IPS-NIHi7 (cell line): ENCODE data around the gene D2HGDH.
"Not testable (repeated sequence)": the region's sequence is repeated elsewhere in the genome, so short reads cannot be mapped to it uniquely, and the experiment has no call there.

Experiments used
- DNase-seq: peaks from one replicate; pipeline ENCODE4 v3.0.0; 2012; ENCODE audit warnings: mixed read lengths; ENCODE audit errors: extremely low spot score

D2HGDH gene

DNA sequence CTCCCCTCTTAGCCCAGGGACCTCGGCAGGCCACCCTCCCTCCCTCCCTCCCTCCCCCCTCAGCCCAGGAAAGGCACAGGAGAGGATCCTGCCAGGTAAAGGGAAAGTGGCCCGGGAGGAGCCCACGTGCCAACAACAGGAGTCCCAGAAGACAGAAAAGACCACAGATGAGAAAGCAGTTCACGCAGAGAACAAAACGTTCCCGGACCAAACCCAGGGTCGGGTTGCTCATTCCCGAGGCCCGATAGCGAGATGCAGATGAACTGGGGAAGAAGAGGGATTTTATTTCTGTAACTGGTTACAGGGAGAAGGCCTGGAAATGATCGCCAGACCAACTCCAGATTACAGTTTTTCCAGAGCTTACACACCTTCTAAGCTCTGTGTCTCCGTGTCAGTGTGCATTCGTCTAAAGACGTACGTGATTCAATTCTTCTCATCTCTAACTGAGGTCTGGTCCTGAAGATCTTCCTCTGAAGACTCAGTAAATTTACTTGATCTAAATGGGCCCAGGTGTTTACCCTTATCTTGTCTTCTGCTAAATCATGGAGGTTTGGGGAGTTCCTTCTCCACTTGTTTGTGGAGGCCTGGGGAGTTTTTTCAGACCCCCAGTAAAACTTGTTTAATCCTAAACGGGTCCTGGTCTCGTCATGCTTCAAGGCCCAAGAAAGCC lies 73.8 kb downstream of the D2HGDH start:
- DNase-seq, result peak; percentile 36

DNA sequence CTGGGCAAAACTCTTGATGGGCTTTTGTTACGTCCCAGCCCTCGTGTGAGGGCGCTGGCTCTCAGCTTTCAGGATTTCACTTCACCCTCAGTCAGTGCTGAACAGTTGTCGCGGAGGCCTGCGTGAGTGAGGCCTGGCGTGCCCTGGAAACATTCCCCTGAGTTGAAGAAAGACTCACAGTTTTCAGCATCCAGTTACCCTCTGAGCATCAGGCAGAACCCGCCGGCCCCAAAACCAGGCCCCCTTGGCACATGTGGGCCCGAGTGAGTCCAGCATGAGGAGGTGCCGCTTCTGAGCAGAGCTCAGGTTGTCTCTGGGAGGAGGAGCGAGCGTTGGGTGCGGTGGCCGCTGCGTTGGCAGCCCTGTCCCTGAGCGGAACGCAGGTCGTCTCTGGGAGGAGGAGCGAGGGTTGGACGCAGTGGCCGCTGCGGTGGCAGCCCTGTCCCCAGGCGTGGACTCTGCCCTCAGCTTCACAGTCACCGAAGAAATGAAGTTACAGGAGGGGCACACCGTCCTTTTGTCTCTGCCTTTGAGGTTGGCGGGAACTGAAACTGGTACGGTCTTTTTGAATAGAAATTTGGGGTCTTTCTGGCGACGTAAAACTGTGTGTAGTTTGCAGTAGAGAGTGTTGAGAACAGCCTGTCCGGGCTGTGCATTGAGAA lies 74.4 kb downstream of the D2HGDH start, which contains the start of gene NEU4:
Gene NEU4 (plus strand): TSS at position 473 of the 662 bp plus-strand sequence. CDS start 5,292 bp downstream, outside the sequence.
- peak; percentile 31 for DNase-seq

DNA sequence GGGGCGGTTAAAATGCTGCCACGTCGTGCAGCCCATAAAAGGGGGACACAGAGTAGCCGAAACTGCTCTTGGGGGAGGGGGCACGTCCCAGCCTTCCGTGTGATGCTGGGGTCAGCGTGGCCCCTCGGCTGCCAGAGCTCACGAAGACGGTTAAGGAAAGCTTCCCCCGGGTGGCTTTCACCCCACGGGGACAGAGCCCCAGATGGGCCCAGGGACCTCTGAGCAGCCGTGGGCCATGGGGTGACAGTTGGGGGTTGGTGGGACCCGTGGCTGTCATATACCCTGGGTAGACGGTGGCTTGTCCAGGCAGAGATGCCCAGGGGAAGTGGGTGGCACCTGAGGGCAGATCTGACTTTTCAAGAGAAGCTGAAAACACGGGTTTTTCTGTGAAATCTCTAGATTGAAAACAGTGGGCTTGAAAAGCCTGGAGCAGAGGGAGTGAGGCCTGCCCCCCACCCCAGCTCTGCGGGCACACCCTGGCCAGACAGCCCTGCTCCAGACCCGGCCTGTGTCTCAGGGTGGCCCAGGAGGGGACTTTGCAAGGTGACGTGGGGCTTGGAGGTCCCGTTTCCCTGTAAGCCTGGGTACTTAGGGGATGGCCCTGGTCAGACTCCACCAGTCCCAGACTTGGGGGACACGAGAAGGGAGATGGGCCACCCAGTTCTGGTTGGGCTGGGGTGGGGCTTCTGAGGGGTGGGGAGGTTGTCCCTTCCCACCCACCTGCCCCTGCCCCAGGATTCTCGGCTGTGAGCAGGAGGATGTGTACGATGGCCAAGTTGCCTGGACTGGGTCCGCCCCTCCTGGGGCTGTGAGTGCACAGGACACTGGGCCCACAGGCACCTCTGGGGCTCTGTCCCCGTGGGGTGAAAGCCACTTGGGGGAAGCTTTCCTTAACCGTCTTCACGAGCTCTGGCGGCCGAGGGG lies 75.2 kb downstream of the D2HGDH start:
- DNase-seq, result peak; percentile 10

DNA sequence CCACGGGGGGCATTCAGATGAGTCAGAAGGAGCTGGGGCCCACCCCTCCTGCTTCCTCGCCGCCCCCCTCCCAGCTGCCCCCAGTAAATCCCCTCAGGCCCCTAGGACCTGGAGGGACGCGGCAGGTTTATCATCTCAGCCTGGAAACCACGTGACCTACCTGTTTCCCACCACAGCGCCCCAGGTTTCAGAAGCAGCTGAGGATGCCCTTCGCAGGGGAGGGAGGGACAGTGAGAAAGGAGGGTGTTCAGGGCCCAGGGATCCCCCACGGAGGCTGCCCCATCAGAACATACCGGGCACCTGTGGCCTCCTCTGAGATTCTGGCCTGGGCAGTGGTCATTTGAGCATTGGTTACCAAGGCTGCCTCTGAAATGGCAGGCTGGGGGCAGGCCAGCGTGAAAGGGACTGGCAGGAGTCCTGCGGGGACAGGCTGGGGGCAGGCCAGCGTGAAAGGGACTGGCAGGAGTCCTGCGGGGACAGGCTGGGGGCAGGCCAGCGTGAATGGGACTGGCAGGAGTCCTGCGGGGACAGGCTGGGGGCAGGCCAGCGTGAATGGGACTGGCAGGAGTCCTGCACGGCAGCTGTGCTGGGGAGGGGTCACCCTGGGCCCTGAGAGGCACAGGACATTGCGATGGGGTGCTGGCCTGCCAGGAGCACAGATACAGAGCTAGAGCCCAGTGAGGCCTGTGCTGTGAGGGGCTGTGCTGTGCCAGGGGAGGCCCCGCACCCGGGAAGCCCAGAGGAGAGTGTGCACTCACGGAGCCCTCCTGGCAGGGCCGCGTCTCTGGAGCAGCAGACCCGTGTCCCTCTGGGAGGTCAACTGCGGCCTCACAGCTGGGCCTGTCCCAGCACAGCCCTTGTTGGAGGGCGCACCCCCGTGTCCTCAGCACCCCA lies 76.1 kb downstream of the D2HGDH start:
- DNase-seq, result peak; percentile 9

DNA sequence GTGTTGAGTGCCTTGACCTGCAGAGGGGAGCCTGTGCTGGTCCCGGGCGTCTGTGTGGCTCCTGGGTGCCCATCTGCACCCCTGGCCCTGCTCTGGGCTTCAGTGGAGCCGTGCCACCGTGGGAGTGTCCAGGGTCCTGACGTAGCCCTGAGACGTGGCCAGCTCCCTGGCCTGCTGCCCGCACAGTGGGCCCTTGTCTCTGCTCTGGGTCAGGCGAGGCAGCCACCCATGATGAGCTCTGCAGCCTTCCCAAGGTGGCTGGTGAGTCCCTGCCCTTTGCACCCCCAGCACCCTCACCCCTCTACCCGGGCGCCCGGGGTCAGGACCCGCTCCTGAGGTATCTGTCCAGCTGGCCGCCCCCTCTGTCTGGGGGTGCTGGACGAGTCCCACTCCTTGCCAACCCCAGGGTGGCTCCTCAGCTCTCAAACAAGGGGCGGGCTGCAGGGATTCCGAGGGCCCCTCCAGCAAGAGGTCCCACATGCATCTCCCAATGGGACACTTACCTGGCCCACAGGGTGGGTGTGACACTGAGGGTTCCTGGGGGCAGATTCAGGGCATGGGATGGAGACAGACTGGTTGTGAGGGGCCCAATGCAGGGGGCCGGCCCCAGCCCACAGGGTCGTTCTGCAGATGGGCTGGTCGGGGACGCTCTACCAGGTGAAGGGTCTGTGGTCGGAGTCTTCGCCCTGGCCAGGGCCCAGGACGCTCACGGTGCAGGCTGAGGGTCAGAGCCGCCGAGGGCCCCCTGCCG lies 76.9 kb downstream of the D2HGDH start:
- DNase-seq, result peak; percentile 8

DNA sequence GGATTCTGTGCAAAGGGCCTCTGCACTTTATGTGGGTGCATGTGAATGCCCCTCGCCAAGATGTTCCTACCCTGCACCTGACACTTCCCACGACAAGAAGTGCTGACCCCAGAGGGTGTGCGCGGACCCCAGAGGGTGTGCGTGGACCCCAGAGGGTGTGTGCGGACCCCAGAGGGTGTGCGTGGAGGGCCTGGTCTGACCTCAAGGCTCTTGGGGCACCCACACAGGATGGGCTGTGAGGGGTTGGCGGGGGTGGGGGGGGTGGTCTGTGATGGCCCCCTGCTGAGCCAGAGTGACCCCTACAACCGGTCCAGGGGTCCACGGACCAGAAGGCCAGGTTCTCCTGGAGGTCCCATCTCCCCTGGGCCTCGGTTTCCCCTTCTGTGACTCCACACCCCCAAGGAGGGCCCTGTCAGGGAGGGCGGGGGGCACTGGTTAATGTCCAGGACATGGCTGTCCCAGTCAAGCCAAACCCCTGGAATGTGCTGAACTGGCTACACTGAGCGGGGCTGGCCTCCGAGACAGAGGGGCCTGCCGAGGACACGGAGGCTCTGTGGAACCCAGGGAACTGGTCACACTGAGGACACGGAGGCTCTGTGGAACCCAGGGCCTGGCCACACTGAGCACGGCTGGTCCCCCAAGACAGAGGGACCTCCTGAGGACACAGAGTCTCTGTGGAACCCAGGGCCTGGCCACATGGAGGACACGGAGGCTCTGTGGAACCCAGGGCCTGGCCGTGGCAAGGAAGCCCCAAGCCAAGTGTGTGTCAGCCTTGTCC lies 77.7 kb downstream of the D2HGDH start:
- DNase-seq, result no peak

DNA sequence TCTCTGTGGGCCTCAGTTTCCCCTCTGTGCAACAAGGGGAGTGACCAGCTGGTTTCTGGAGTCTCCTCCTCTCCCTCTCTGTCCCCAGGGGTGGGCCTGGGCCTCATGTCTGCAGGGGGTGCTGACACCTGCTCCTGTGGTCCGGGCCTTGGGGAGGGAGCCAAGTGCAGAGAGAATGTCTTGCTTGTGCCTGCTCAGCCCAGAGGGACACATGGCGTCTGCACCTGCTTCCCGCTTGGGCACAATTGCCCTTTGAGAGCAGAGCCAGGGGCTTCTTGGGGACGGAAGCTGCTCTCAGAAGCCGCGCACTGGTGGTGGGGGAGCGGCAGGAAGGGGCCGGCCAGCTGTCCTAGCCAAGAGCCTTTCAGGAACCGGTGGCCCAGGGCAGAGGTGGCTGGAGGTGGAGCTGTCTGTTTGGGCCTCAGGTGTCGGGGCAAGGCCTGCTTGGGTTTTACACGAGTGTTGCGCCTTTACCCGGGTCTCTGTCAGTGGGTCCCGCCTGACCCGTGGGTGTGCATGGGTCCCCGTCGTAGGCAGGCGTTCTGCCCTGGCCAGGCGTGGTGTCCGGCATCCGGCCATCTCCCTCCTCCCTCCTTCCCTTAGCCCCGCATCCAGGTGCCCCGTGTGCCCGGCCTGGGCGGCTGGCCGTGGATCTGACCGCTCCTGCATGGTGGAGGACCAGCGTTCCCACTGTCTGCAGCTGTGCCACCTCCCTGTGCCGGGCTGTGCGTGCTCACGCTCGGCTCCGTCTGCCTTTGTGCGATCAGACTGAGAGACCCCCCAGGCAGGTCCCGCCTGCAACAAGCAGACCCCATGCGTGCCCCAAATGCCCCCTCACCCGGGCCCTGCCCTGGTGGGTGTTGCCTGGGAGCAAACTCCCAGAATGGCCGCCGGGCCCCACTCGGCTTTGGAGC lies 78.6 kb downstream of the D2HGDH start:
- peak; percentile 7 for DNase-seq

DNA sequence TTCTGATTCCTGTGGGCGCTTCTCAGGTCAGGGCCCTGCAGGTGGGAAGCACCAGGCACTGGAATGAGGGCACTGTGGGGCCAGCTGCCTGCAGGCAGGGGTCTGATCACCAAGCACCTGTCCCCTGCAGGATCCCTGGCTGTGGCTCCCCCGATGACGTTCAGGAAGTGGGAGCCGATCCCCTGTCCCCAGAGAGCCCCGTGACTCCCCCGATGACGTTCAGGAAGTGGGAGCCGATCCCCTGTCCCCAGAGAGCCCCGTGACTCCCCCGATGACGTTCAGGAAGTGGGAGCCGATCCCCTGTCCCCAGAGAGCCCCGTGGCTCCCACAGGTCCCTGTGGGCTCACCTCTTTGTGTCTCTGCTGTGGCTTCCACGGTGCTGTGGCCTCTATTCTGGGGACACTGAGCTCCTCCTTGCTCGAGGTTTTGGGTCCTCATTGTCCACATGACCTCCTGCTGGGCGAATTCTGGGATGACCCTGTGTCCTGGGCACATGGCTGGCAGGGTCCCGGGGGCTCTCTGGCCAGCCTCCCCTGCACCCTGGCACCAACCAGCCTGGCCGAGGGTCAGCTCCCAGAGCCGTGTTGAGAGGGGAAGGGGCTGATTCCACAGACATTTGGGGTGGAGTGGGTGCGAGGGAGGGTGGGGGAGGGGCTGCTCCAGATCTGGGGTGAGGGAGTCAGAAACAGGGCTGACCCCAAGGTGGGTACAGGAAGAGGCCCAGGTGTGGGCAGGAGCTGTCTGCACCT lies 79.4 kb downstream of the D2HGDH start:
- DNase-seq, result no peak

DNA sequence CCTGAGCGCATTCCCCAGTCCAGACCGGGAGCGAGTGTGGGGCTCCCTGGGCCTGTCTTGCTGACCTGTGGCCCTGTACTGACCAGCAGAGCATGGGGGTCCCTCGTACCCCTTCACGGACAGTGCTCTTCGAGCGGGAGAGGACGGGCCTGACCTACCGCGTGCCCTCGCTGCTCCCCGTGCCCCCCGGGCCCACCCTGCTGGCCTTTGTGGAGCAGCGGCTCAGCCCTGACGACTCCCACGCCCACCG lies 79.9 kb downstream of the D2HGDH start:
- DNase-seq, result no peak

DNA sequence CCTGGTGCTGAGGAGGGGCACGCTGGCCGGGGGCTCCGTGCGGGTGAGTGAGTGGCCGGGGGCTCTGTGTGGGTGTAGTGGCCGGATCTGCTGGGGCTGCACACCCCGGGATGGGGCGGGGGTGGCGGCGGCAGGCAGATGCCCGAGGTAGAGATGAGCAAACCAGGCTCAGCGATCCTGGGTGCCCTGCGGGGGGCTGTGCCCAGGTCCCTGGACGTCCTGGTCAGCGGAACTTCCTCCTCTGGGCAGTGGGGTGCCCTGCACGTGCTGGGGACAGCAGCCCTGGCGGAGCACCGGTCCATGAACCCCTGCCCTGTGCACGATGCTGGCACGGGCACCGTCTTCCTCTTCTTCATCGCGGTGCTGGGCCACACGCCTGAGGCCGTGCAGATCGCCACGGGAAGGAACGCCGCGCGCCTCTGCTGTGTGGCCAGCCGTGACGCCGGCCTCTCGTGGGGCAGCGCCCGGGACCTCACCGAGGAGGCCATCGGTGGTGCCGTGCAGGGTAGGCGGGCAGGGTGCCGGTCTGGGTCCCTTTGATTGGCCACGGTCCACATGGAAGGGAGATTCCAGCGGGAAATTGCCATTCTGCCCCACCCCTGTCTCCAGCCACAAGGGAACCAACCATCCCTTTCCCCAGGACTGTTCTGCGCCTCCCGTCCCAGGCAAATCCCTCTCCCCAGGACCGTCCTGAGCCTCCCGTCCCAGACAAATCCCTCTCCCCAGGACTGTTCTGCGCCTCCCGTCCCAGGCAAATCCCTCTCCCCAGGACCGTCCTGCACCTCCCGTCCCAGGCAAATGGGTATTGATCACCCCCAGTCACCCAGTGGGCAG lies 80.4 kb downstream of the D2HGDH start:
- peak; percentile 30 for DNase-seq

DNA sequence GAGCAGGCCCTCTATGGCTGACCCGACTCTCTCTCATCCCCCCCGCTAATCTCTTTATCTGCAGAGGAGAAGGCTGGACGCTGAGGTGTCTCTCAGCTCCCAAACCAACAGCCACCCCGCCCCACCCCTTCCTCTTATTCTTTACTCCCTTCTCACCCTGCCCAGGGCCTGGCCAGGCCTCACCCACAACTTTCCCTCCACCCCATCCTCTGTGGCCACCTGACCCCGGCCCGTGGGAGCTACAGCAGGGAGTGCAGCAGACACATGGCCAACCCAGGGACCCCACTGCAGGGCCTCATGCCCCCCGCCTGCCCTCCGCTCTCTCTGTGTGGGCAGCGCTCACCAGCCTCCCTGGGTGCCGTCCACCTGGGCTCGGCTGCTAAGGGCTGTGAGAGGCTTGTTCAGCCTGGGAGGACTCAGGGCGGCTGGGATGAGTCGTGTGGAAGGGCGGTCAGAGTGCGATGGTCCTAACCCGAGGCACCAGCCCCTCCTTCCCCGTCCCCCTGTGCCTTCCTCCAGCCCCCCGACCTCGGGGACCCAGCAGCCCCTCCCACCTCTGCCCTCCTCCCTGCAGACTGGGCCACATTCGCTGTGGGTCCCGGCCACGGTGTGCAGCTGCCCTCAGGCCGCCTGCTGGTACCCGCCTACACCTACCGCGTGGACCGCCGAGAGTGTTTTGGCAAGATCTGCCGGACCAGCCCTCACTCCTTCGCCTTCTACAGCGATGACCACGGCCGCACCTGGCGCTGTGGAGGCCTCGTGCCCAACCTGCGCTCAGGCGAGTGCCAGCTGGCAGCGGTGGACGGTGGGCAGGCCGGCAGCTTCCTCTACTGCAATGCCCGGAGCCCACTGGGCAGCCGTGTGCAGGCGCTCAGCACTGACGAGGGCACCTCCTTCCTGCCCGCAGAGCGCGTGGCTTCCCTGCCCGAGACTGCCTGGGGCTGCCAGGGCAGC lies 81.3 kb downstream of the D2HGDH start:
- DNase-seq, result no peak

DNA sequence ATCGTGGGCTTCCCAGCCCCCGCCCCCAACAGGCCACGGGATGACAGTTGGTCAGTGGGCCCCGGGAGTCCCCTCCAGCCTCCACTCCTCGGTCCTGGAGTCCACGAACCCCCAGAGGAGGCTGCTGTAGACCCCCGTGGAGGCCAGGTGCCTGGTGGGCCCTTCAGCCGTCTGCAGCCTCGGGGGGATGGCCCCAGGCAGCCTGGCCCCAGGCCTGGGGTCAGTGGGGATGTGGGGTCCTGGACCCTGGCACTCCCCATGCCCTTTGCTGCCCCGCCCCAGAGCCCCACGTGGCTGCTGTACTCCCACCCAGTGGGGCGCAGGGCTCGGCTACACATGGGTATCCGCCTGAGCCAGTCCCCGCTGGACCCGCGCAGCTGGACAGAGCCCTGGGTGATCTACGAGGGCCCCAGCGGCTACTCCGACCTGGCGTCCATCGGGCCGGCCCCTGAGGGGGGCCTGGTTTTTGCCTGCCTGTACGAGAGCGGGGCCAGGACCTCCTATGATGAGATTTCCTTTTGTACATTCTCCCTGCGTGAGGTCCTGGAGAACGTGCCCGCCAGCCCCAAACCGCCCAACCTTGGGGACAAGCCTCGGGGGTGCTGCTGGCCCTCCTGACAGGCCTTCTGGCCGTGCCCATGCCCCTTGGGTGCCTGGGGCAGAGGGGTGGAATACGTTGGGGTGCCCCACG lies 82.1 kb downstream of the D2HGDH start:
- no peak for DNase-seq

DNA sequence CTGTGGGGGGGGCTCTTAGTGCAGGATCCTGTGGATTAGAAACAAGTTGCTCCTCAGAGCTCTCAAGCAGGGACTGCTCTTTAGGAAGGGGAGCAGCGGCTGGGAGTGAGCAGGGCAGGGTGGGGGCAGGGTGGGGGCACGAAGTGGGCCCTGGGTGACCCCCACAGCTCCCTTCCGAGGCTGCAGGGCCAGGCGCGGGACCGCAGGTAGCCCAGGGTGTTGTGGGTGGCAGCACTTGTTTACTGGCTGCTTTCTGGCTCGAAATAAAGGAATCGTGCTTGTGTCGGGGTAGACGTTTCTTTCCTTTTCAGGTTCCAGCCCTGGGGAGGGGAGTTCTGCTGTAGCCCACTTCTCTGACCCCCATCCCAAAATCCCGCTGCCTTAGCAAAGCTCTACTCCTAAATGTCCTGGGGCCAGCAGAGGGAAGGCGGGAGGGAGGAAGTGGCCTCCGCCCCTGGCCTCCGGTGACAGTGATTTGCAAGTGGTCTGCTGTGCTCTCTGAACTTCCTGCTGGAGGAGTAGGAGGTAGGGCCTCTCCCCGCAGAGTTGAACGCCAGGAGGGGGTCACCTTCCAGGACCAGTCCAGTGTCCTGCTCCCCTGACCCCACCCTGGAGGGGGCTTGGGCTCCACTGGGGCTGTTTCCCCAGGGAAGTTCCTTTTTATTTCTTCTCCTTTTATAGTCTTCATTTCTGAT lies 82.8 kb downstream of the D2HGDH start:
- DNase-seq, result no peak

DNA sequence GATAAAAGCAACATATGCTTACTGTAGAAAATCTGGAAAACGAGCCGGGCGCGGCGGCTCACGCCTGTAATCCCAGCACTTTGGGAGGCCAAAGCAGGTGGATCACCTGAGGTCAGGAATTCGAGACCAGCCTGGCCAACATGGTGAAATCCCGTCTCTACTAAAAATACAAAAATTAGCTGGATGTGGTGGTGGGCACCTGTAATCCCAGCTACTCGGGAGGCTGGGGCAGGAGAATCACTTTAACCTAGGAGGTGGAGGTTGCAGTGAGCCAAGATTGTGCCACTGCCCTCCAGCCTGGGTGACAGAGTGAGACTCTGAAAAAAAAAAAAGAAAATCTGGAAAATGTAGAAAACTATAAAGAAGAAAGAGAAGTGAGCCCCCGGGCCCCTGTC lies 83.4 kb downstream of the D2HGDH start:
- not testable (repeated sequence) for DNase-seq
